GM18870 (cell line): ENCODE results near the gene ARHGDIA.

Experiments
- ATAC-seq: cut with Tn5 transposase; IDR thresholded peaks from one replicate; pipeline ENCODE4 v1.9.1; 2021; ENCODE audit warnings: moderate library complexity; ENCODE audit not compliant: unreplicated experiment

Gene ARHGDIA

GRCh38 chr17:81828656-81829055 lies 42.5 kb downstream of the ARHGDIA start:
- no peak for ATAC-seq

- ATAC-seq, result no peak
Measured at GRCh38 chr17:81825841-81826466, 45.2 kb downstream of the ARHGDIA start.

GRCh38 chr17:81824595-81824994 lies 46.5 kb downstream of the ARHGDIA start:
- ATAC-seq, result no peak

- no peak for ATAC-seq
Measured at GRCh38 chr17:81823820-81824550, 47.2 kb downstream of the ARHGDIA start.

- no peak for ATAC-seq
Measured at GRCh38 chr17:81822996-81823819, 47.9 kb downstream of the ARHGDIA start.

GRCh38 chr17:81822312-81822637 lies 48.9 kb downstream of the ARHGDIA start:
- ATAC-seq, result no peak

GRCh38 chr17:81821603-81822311 lies 49.4 kb downstream of the ARHGDIA start:
- ATAC-seq, result no peak

- ATAC-seq, result no peak
Measured at GRCh38 chr17:81821147-81821546, 50.0 kb downstream of the ARHGDIA start.

- no peak for ATAC-seq
Measured at GRCh38 chr17:81819708-81820107, 51.4 kb downstream of the ARHGDIA start.

GRCh38 chr17:81817758-81818147 lies 53.4 kb downstream of the ARHGDIA start:
- no peak for ATAC-seq
